SH-SY5Y (cell line): ENCODE data around the gene ADARB2.

Experiments
- GATA2 ChIP-seq: IDR thresholded peaks from 2 replicates; pipeline ENCODE4 v1.6.1; 2011; ENCODE audit warnings: mild to moderate bottlenecking, low read depth, low read length
- GATA3 ChIP-seq: IDR thresholded peaks from 2 replicates; pipeline ENCODE4 v1.6.1; 2011; ENCODE audit warnings: low read depth, mild to moderate bottlenecking, low read length, moderate library complexity

GRCh38 chr10:1402016-1402770 lies 335.1 kb downstream of the ADARB2 start:
- TF ChIP-seq GATA3 (no peak), GATA2 (no peak)
